SK-N-SH (cell line): ENCODE measurements around the gene HSPB1. TPM values are rescaled to one million over a fixed set of nuclear protein-coding genes. Genes with fewer than 3 reads are reported as not detected.

Source experiments
- CTCF ChIA-PET: fragments of 300-600, 350-600 bp; formaldehyde crosslinking; extraction: SDS; loops from one replicate; lab custom pipeline; 2021; lab: Yijun Ruan, JAX
- POLR2A ChIA-PET: fragments of 350-600 bp; sonication (Branson Sonifier 250); formaldehyde crosslinking; extraction: SDS; loops from one replicate; lab custom pipeline; 2020; ENCODE audit warnings: antibody characterized with exemption, inconsistent platforms; lab: Yijun Ruan, JAX
- DNase-seq: peaks from one replicate; pipeline ENCODE4 v3.0.0; 2012
- H2AFZ ChIP-seq: fragments of 200-600 bp; sonication (generic); 2 replicates; pipeline ENCODE4 v1.8.1; 2016; ENCODE audit warnings: antibody characterized with exemption, mild to moderate bottlenecking, low read depth
- H3F3A ChIP-seq: fragments of 200-600 bp; sonication (generic); replicated peaks from 2 replicates; pipeline ENCODE3; 2016; ENCODE audit warnings: antibody characterized with exemption, mild to moderate bottlenecking; ENCODE audit not compliant: insufficient read depth
- H3K27ac ChIP-seq, 2 experiments: fragments of 200-500 bp in 1 of 2; fragments of 200-600 bp in 1 of 2; sonication (Bioruptor generic) in 1 of 2; sonication (generic), shearing (Covaris generic) in 1 of 2; 2 replicates each; pipeline versions ENCODE4 v1.5.1 to v1.6.1; 2014 to 2016; ENCODE audit warnings: low read depth in 2 of 2, inconsistent platforms in 1 of 2, low read length in 1 of 2, mild to moderate bottlenecking in 1 of 2, mixed read lengths in 1 of 2
- H3K27me3 ChIP-seq: fragments of 200-600 bp; sonication (generic), shearing (Covaris generic); 2 replicates; pipeline ENCODE4 v1.6.1; 2016; ENCODE audit warnings: mixed run types; ENCODE audit not compliant: insufficient read depth
- H3K36me3 ChIP-seq, 2 experiments: fragments of 200-500 bp in 1 of 2; fragments of 200-600 bp in 1 of 2; sonication (Bioruptor generic) in 1 of 2; sonication (generic) in 1 of 2; replicated peaks in 1 of 2; 2 replicates each; pipeline versions ENCODE3 to v1.5.1; 2014 to 2016; ENCODE audit warnings: low read length in 1 of 2, mild to moderate bottlenecking in 1 of 2; ENCODE audit not compliant: insufficient read depth in 2 of 2, control insufficient read depth in 1 of 2
- H3K4me1 ChIP-seq, 2 experiments: fragments of 200-500 bp in 1 of 2; fragments of 200-600 bp in 1 of 2; sonication (Bioruptor generic) in 1 of 2; sonication (generic), shearing (Covaris generic) in 1 of 2; 2 replicates each; pipeline versions ENCODE4 v1.5.1 to v1.6.1; 2014 to 2016; ENCODE audit warnings: low read depth in 1 of 2, low read length in 1 of 2, mixed run types in 1 of 2; ENCODE audit not compliant: insufficient read depth in 2 of 2, control insufficient read depth in 1 of 2
- H3K4me2 ChIP-seq: fragments of 200-600 bp; sonication (generic), shearing (Covaris generic); 2 replicates; pipeline ENCODE4 v1.6.1; 2017; ENCODE audit warnings: mixed run types
- H3K4me3 ChIP-seq, 2 experiments: fragments of 200-500 bp in 1 of 2; fragments of 200-600 bp in 1 of 2; sonication (Bioruptor generic) in 1 of 2; sonication (generic), shearing (Covaris generic) in 1 of 2; 2 replicates each; pipeline versions ENCODE4 v1.5.1 to v1.8.1; 2014 to 2016; ENCODE audit warnings: low read depth in 2 of 2, inconsistent platforms in 1 of 2, low read length in 1 of 2, mild to moderate bottlenecking in 1 of 2, mixed read lengths in 1 of 2, moderate library complexity in 1 of 2
- H3K79me2 ChIP-seq: fragments of 200-600 bp; sonication (generic); 2 replicates; pipeline ENCODE4 v1.8.1; 2017; ENCODE audit warnings: mild to moderate bottlenecking; ENCODE audit not compliant: insufficient read depth
- H3K9ac ChIP-seq: fragments of 200-600 bp; sonication (generic); 2 replicates; pipeline ENCODE4 v1.6.1; 2017; ENCODE audit warnings: mixed run types
- H3K9me2 ChIP-seq: fragments of 200-600 bp; sonication (generic); 2 replicates; pipeline ENCODE4 v1.6.1; 2017; ENCODE audit warnings: mixed run types
- H3K9me3 ChIP-seq: fragments of 200-600 bp; sonication (generic); 2 replicates; pipeline ENCODE4 v1.6.1; 2017; ENCODE audit warnings: mixed run types, mild to moderate bottlenecking, moderate library complexity
- H4K20me1 ChIP-seq: fragments of 200-600 bp; sonication (generic); 2 replicates; pipeline ENCODE4 v1.6.1; 2017; ENCODE audit warnings: mild to moderate bottlenecking, mixed run types; ENCODE audit not compliant: insufficient read depth
- FOXJ3 ChIP-seq: sonication (generic); formaldehyde crosslinking; IDR thresholded peaks from 2 replicates; pipeline ENCODE4 v1.5.1; 2020; ENCODE audit warnings: mild to moderate bottlenecking, missing genetic modification reagents
- IRF3 ChIP-seq: fragments of 150-350 bp; IDR thresholded peaks from 2 replicates; pipeline ENCODE4 v1.6.1; 2016; ENCODE audit warnings: mild to moderate bottlenecking, low read depth, low read length
- JUND ChIP-seq: IDR thresholded peaks from 2 replicates; pipeline ENCODE4 v1.4.0; 2012
- MXI1 ChIP-seq: IDR thresholded peaks from 2 replicates; pipeline ENCODE4 v1.6.1; 2012; ENCODE audit warnings: mild to moderate bottlenecking, low read depth, low read length, improper control_type of control experiment
- NFIC ChIP-seq: IDR thresholded peaks from 2 replicates; pipeline ENCODE4 v1.4.0; 2012; ENCODE audit warnings: borderline replicate concordance
- PBX3 ChIP-seq: IDR thresholded peaks from 2 replicates; pipeline ENCODE4; 2012
- RCOR1 ChIP-seq: fragments of 150-350 bp; IDR thresholded peaks from 2 replicates; pipeline ENCODE4 v1.6.1; 2017; ENCODE audit warnings: antibody characterized with exemption, low read length
- TCF12 ChIP-seq: IDR thresholded peaks from 2 replicates; pipeline ENCODE4 v1.4.0; 2012
- YY1 ChIP-seq: IDR thresholded peaks from 2 replicates; pipeline ENCODE4 v1.4.0; 2012; ENCODE audit warnings: low read depth, mild to moderate bottlenecking
- ZBTB33 ChIP-seq: IDR thresholded peaks from 2 replicates; pipeline ENCODE4 v1.4.0; 2012; ENCODE audit warnings: low read depth, borderline replicate concordance
- WGBS: methylation state at CpG from one replicate; pipeline ENCODE4 v1.1.6; 2017; ENCODE audit warnings: low lambda C conversion rate; 5-methylcytosine and 5-hydroxymethylcytosine counted together
- polyA plus RNA-seq, 3 experiments: library from polyadenylated mRNA; depleted of rRNA; stranded (reverse); fragments of >200 nt; gene quantifications; 2 replicates each; pipeline ENCODE4 v1.2.3, GENCODE V29; 2012

HSPB1 gene
- polyA plus RNA-seq, 1 of the 3 experiments (the other 2 are of a cell fraction), result 824 TPM

- Histone ChIP-seq H3K4me3 (no peak overlapping the region), H3F3A (no peaks in the 10 kb centered on the region), H3K27me3 (no peaks in the 10 kb centered on the region), H2AFZ (no peak overlapping the region), H3K9me2 (no peaks in the 10 kb centered on the region), H4K20me1 (no peaks in the 10 kb centered on the region), H3K4me1 (no peaks in the 10 kb centered on the region; a peak in 1 of 4 replicates), H3K36me3 (no peaks in the 10 kb centered on the region), H3K4me2 (no peak overlapping the region), H3K79me2 (no peaks in the 10 kb centered on the region), H3K9me3 (no peaks in the 10 kb centered on the region), H3K27ac (no peak overlapping the region), H3K9ac (no peak overlapping the region)
- TF ChIP-seq JUND (no peak), FOXJ3 (CRISPR knock-in tag) (no peak), TCF12 (no peak), YY1 (no peak), RCOR1 (no peak), NFIC (no peak), MXI1 (no peak), ZBTB33 (no peak), IRF3 (no peak)
- CTCF ChIA-PET, result interaction anchor here (1.0 to 9.7 kb wide), 9 partner anchors 11 to 95 kb away, joined by 3 to 90 read pairs (median 5); partner anchors contain the start of gene SRRM3
- WGBS, result 87% methylated on average over 5 of the region's 5 CpGs
- DNase-seq, result no peak
- POLR2A ChIA-PET, result interaction anchor here (1.1 kb wide), 1 partner anchor 11 kb away, joined by 3 read pairs; no protein-coding TSS in a partner anchor
These were observed 29.0 kb upstream of the HSPB1 start for GRCh38 chr7:76273503-76273902.

GRCh38 chr7:76278540-76278939 is 23.9 kb upstream of the HSPB1 start:
- H3K9ac ChIP-seq, result no peak overlapping the region
- CTCF ChIA-PET, result interaction anchor here (1.3 to 31.3 kb wide), 5 partner anchors 13 to 100 kb away, joined by 3 to 774 read pairs (median 35); partner anchors contain the start of gene SRRM3
- TF ChIP-seq FOXJ3 (CRISPR knock-in tag) (no peak), PBX3 (0 out of 2 replicates have a peak, but pooled peaks have one; percentile 13)
- TF ChIP-seq, all 33 proteins: peak for 1
- no peaks in the 10 kb centered on the region for H3K9me2 ChIP-seq
- peaks cover 3 to 8% of the 10 kb centered on the region in 2 experiments; a peak in 2 of 4 replicates for H3K4me1 ChIP-seq
- H4K20me1 ChIP-seq, result no peaks in the 10 kb centered on the region
- H3F3A ChIP-seq, result peaks cover under 1% of the 10 kb centered on the region
- no peak overlapping the region for H2AFZ ChIP-seq
- H3K4me2 ChIP-seq, result no peak overlapping the region
- H3K27ac ChIP-seq, result no peak overlapping the region
- POLR2A ChIA-PET, result interaction anchor here (0.5 to 1.5 kb wide), 2 partner anchors 40 to 42 kb away, joined by 3 read pairs; no protein-coding TSS in a partner anchor
- H3K79me2 ChIP-seq, result no peaks in the 10 kb centered on the region
- WGBS, result no CpG with 5 or more reads among the region's 1 CpG
- H3K36me3 ChIP-seq, result no peaks in the 10 kb centered on the region
- peak; percentile 70 for DNase-seq
- H3K4me3 ChIP-seq, result no peak overlapping the region
- H3K9me3 ChIP-seq, result no peaks in the 10 kb centered on the region
- H3K27me3 ChIP-seq, result no peaks in the 10 kb centered on the region
